ENCODE results near the gene FBXO42. TPM values are rescaled to one million over a fixed set of nuclear protein-coding genes. Genes with fewer than 3 reads are reported as not detected.

Gene FBXO42
- total RNA-seq, 1 donor from 2014 or later, result 25.6 TPM

DNA sequence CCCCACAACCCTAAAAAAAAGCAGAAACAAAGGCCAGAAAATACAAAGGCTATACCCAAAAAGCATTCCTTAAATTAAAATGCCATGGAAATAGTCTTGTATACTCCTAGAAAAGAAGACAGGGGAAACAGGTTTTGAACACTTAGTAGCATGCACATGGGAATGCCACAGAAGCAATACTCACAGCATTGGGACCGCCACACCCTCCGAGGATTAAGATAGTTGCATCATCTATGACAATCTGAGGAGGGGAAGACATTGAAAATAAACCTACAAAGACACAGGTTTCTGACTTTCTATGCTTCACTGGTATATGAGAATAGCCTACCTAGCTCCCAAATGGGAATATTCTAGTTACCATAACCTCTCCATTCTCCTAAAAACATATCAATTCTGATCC is 99.4 kb downstream of the FBXO42 start:
- no peak overlapping the region for H2AFZ ChIP-seq (ENCODE audit: low read depth, low read length)
- H3K9ac ChIP-seq (ENCODE audit: low read length), result no peak overlapping the region
- no peak overlapping the region for H3K27ac ChIP-seq (ENCODE audit: low read depth, low read length)
- H3K4me3 ChIP-seq (ENCODE audit: insufficient read depth, low read depth, low read length), result no peak overlapping the region
- peaks cover 52% of the 10 kb centered on the region for H3K4me1 Mint-ChIP-seq (ENCODE audit: low read depth, unreplicated experiment)
- H4K20me1 ChIP-seq (ENCODE audit: insufficient read depth, low read length), result peaks cover 21% of the 10 kb centered on the region
- no peaks in the 10 kb centered on the region for H3K27me3 Mint-ChIP-seq (ENCODE audit: low read depth, unreplicated experiment)
- FAIRE-seq, result no peak
- TF ChIP-seq, protein P1, sequence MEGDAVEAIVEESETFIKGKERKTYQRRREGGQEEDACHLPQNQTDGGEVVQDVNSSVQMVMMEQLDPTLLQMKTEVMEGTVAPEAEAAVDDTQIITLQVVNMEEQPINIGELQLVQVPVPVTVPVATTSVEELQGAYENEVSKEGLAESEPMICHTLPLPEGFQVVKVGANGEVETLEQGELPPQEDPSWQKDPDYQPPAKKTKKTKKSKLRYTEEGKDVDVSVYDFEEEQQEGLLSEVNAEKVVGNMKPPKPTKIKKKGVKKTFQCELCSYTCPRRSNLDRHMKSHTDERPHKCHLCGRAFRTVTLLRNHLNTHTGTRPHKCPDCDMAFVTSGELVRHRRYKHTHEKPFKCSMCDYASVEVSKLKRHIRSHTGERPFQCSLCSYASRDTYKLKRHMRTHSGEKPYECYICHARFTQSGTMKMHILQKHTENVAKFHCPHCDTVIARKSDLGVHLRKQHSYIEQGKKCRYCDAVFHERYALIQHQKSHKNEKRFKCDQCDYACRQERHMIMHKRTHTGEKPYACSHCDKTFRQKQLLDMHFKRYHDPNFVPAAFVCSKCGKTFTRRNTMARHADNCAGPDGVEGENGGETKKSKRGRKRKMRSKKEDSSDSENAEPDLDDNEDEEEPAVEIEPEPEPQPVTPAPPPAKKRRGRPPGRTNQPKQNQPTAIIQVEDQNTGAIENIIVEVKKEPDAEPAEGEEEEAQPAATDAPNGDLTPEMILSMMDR (IDR thresholded peaks at IDR 0.05; ENCODE audit: insufficient read depth, low read depth, low read length), result no peak
- no peak for TF ChIP-seq EZH2 (IDR thresholded peaks at IDR 0.05; ENCODE audit: insufficient read depth, low read length)
- H3K27ac Mint-ChIP-seq (ENCODE audit: unreplicated experiment), result no peak overlapping the region
- H3K9me3 Mint-ChIP-seq (ENCODE audit: unreplicated experiment), result no peaks in the 10 kb centered on the region
- H3K4me2 ChIP-seq (ENCODE audit: low read length), result no peak overlapping the region
- DNase-seq (ENCODE audit: low read depth), result no peak
- H3K36me3 ChIP-seq (ENCODE audit: insufficient read depth, low read length), result peaks cover 18% of the 10 kb centered on the region
- H3K4me1 ChIP-seq (ENCODE audit: insufficient read depth, low read length), result peaks cover 26% of the 10 kb centered on the region
- no peaks in the 10 kb centered on the region for H3K9me3 ChIP-seq (ENCODE audit: insufficient read depth, low read depth, low read length)
- H3K27me3 ChIP-seq (ENCODE audit: insufficient read depth, low read length), result no peaks in the 10 kb centered on the region
- no peak overlapping the region for H3K4me3 Mint-ChIP-seq (ENCODE audit: unreplicated experiment)
- H3K36me3 Mint-ChIP-seq (ENCODE audit: low read depth, unreplicated experiment), result peaks cover 37% of the 10 kb centered on the region
- no peaks in the 10 kb centered on the region for H3K79me2 ChIP-seq (ENCODE audit: insufficient read depth, low read length)

DNA sequence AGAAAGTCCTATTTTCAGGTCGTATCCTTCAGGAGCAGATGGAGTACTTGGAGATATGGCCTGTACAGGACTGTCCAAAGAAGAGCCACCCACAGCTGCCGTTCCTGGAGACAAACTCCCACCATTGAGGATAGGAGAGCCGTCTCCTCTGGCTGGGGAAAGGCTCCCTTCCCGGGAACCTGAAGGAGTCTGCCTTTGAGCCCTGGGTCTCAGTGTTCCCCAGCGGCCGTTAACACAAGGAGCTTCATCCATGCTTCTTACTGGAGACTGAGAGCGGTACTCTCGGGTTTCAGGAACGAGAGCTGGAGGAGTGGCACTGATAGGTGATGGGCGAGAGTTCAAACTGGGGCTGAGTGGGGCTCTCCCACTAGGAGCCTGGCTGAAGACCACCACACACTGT is 100.9 kb downstream of the FBXO42 start:
- Histone ChIP-seq H2AFZ (ENCODE audit: low read depth, low read length) (no peak overlapping the region), H3K27me3 (ENCODE audit: insufficient read depth, low read length) (no peaks in the 10 kb centered on the region), H3K4me2 (ENCODE audit: low read length) (no peak overlapping the region), H3K27ac (ENCODE audit: low read depth, low read length) (no peak overlapping the region), H3K4me1 (ENCODE audit: insufficient read depth, low read length) (peaks cover 26% of the 10 kb centered on the region), H3K36me3 (ENCODE audit: insufficient read depth, low read length) (peaks cover 22% of the 10 kb centered on the region), H3K9me3 (ENCODE audit: insufficient read depth, low read depth, low read length) (no peaks in the 10 kb centered on the region), H3K4me3 (ENCODE audit: insufficient read depth, low read depth, low read length) (no peak overlapping the region), H4K20me1 (ENCODE audit: insufficient read depth, low read length) (peaks cover 21% of the 10 kb centered on the region), H3K9ac (ENCODE audit: low read length) (no peak overlapping the region), H3K79me2 (ENCODE audit: insufficient read depth, low read length) (no peaks in the 10 kb centered on the region)
- H3K36me3 Mint-ChIP-seq (ENCODE audit: low read depth, unreplicated experiment), result peaks cover 37% of the 10 kb centered on the region
- peaks cover 40% of the 10 kb centered on the region for H3K4me1 Mint-ChIP-seq (ENCODE audit: low read depth, unreplicated experiment)
- TF ChIP-seq, protein P1 (IDR thresholded peaks at IDR 0.05; ENCODE audit: insufficient read depth, low read depth, low read length), result no peak
- TF ChIP-seq EZH2 (IDR thresholded peaks at IDR 0.05; ENCODE audit: insufficient read depth, low read length), result no peak
- no peaks in the 10 kb centered on the region for H3K9me3 Mint-ChIP-seq (ENCODE audit: unreplicated experiment)
- no peak overlapping the region for H3K27ac Mint-ChIP-seq (ENCODE audit: unreplicated experiment)
- no peaks in the 10 kb centered on the region for H3K27me3 Mint-ChIP-seq (ENCODE audit: low read depth, unreplicated experiment)
- no peak for DNase-seq (ENCODE audit: low read depth)
- no peak for FAIRE-seq
- H3K4me3 Mint-ChIP-seq (ENCODE audit: unreplicated experiment), result no peak overlapping the region

DNA sequence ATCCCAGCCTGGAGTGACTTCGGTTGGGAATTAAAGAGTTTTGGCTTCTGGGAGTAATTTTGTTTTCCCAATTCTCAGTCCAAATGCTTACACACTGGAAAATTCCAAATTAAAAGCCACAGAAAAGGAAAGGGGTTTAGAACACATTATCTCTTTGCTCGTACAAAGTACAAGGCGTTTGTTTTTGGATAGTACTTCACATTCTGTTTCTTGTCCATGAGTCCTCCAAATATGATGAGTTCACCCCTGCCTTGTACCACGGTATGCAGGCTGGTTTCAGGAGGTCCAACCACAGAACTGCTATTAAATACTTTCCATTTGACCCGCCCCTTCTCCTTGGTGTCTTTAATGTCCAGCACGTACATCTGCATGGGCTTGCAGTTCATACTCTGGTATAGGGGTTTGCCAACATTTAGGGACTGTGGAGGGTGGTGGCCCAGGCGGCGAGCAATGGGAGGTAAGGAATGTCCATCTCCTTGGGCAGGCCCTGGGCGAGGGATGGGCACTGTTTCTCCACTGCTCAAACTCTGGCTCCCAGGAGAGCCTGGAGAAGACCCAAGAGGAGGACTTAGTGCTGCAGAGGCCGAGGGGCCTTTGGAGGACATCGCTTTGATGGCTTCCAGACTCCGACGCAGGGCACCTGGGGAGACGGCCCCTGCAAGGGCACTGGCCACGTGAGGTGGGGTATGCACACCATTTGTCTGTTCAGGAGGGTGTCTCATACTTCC is 101.6 kb downstream of the FBXO42 start:
- H3K4me2 ChIP-seq (ENCODE audit: low read length), result no peak overlapping the region
- DNase-seq (ENCODE audit: low read depth), result peak; percentile 64
- no peaks in the 10 kb centered on the region for H3K27me3 ChIP-seq (ENCODE audit: insufficient read depth, low read length)
- H3K4me1 ChIP-seq (ENCODE audit: insufficient read depth, low read length), result peaks cover 26% of the 10 kb centered on the region
- no peak overlapping the region for H3K4me3 ChIP-seq (ENCODE audit: insufficient read depth, low read depth, low read length)
- no peak overlapping the region for H3K27ac Mint-ChIP-seq (ENCODE audit: unreplicated experiment)
- H2AFZ ChIP-seq (ENCODE audit: low read depth, low read length), result no peak overlapping the region
- no peak for TF ChIP-seq EZH2 (IDR thresholded peaks at IDR 0.05; ENCODE audit: insufficient read depth, low read length)
- TF ChIP-seq, protein P1 (IDR thresholded peaks at IDR 0.05; ENCODE audit: insufficient read depth, low read depth, low read length), result no peak
- H3K36me3 Mint-ChIP-seq (ENCODE audit: low read depth, unreplicated experiment), result peaks cover 33% of the 10 kb centered on the region
- peaks cover 22% of the 10 kb centered on the region for H3K36me3 ChIP-seq (ENCODE audit: insufficient read depth, low read length)
- no peaks in the 10 kb centered on the region for H3K79me2 ChIP-seq (ENCODE audit: insufficient read depth, low read length)
- peaks cover 21% of the 10 kb centered on the region for H4K20me1 ChIP-seq (ENCODE audit: insufficient read depth, low read length)
- H3K27ac ChIP-seq (ENCODE audit: low read depth, low read length), result no peak overlapping the region
- peaks cover 37% of the 10 kb centered on the region for H3K4me1 Mint-ChIP-seq (ENCODE audit: low read depth, unreplicated experiment)
- FAIRE-seq, result no peak
- no peak overlapping the region for H3K4me3 Mint-ChIP-seq (ENCODE audit: unreplicated experiment)
- no peaks in the 10 kb centered on the region for H3K9me3 ChIP-seq (ENCODE audit: insufficient read depth, low read depth, low read length)
- no peaks in the 10 kb centered on the region for H3K27me3 Mint-ChIP-seq (ENCODE audit: low read depth, unreplicated experiment)
- H3K9me3 Mint-ChIP-seq (ENCODE audit: unreplicated experiment), result no peaks in the 10 kb centered on the region
- no peak overlapping the region for H3K9ac ChIP-seq (ENCODE audit: low read length)

Data from astrocyte (in vitro differentiated cells and primary cell).